H1 (cell line): Measurements from ENCODE around the gene POFUT2. TPM values are rescaled to one million over a fixed set of nuclear protein-coding genes. Genes with fewer than 3 reads are reported as not detected.
A peak's percentile ranks its signal among the peaks of the same experiment; 100 is the strongest.

Experiments used
- CTCF ChIA-PET: fragments of 300-600 bp; sonication (Branson Sonifier 250); formaldehyde crosslinking; loops from one replicate; lab custom pipeline; 2021; ENCODE audit not compliant: partially characterized antibody; lab: Charles Lee
- POLR2A ChIA-PET: fragments of 300-600 bp; sonication (Branson Sonifier 250); formaldehyde crosslinking; loops from one replicate; lab custom pipeline; 2021; ENCODE audit warnings: inconsistent platforms; ENCODE audit not compliant: partially characterized antibody; lab: Charles Lee
- DNase-seq, 2 experiments: peaks; one replicate each; pipeline versions ENCODE4 v3.0.0 to v3.0.0-alpha.2; 2010 to 2022; ENCODE audit warnings: low spot score in 2 of 2, low read depth in 1 of 2, mixed read lengths in 1 of 2
- FAIRE-seq: peaks from 2 replicates; lab custom pipeline; 2011; peaks lifted over from hg19 to GRCh38; lab: Jason Lieb, UNC
- H2AFZ ChIP-seq: 2 replicates; pipeline ENCODE4 v1.8.1; 2012; ENCODE audit warnings: low read length, inconsistent platforms
- H2AK5ac ChIP-seq: 2 replicates; pipeline ENCODE4 v1.6.1; 2013; ENCODE audit warnings: low read depth, low read length
- H2BK120ac ChIP-seq: replicated peaks from 2 replicates; pipeline ENCODE3; 2013; ENCODE audit warnings: low read depth, low read length, inconsistent platforms
- H2BK12ac ChIP-seq: 2 replicates; pipeline ENCODE4 v1.6.1; 2013; ENCODE audit warnings: low read depth, low read length
- H2BK15ac ChIP-seq: 2 replicates; pipeline ENCODE4 v1.6.1; 2013; ENCODE audit warnings: low read length
- H2BK20ac ChIP-seq: 2 replicates; pipeline ENCODE4 v1.6.1; 2013; ENCODE audit warnings: low read length
- H2BK5ac ChIP-seq: 2 replicates; pipeline ENCODE4 v1.6.1; 2013; ENCODE audit warnings: low read depth, low read length
- H3K14ac ChIP-seq: 2 replicates; pipeline ENCODE4 v1.6.1; 2013; ENCODE audit warnings: inconsistent platforms; ENCODE audit not compliant: insufficient read length
- H3K18ac ChIP-seq: 2 replicates; pipeline ENCODE4 v1.6.1; 2013; ENCODE audit warnings: low read length; ENCODE audit errors: extremely low read depth
- H3K23ac ChIP-seq: 2 replicates; pipeline ENCODE4 v1.6.1; 2013; ENCODE audit warnings: inconsistent platforms; ENCODE audit not compliant: insufficient read length
- H3K23me2 ChIP-seq: 2 replicates; pipeline ENCODE4 v1.6.1; 2013; ENCODE audit warnings: low read depth, low read length
- H3K27ac ChIP-seq: 2 replicates; pipeline ENCODE4 v1.6.1; 2011; ENCODE audit warnings: low read depth, low read length, inconsistent platforms
- H3K27me3 ChIP-seq, 4 experiments: replicated peaks in 1 of 4; 1 replicate in 1 of 4; 2 replicates in 3 of 4; pipeline versions ENCODE4 v1.6.1 to v1.8.1; 2011 to 2013; ENCODE audit warnings: low read length in 3 of 4, mild to moderate bottlenecking in 3 of 4, inconsistent platforms in 2 of 4, mixed read lengths in 2 of 4, moderate library complexity in 1 of 4; ENCODE audit not compliant: control insufficient read depth in 3 of 4, insufficient read depth in 3 of 4; ENCODE audit errors: extremely low read depth in 1 of 4
- H3K36me3 ChIP-seq, 4 experiments: 2 replicates each; pipeline versions ENCODE4 v1.6.1 to v1.8.1; 2011 to 2013; ENCODE audit warnings: mild to moderate bottlenecking in 4 of 4, low read length in 3 of 4, moderate library complexity in 2 of 4, control low read depth in 1 of 4, inconsistent platforms in 1 of 4; ENCODE audit not compliant: insufficient read depth in 4 of 4, control insufficient read depth in 2 of 4
- H3K4ac ChIP-seq: replicated peaks from 2 replicates; pipeline ENCODE3; 2013; ENCODE audit warnings: low read length, low read depth, mixed read lengths, inconsistent platforms; ENCODE audit not compliant: insufficient read length
- H3K4me1 ChIP-seq, 4 experiments: replicated peaks in 1 of 4; 1 replicate in 1 of 4; 2 replicates in 3 of 4; pipeline versions ENCODE4 v1.6.1 to v1.8.1; 2011 to 2013; ENCODE audit warnings: low read length in 3 of 4, inconsistent platforms in 2 of 4, mixed read lengths in 1 of 4; ENCODE audit not compliant: insufficient read depth in 4 of 4, control insufficient read depth in 3 of 4
- H3K4me2 ChIP-seq, 2 experiments: 2 replicates each; pipeline versions ENCODE4 v1.6.1 to v1.8.1; 2011 to 2013; ENCODE audit warnings: low read depth in 2 of 2, low read length in 2 of 2, control low read depth in 1 of 2, inconsistent platforms in 1 of 2, mild to moderate bottlenecking in 1 of 2; ENCODE audit not compliant: insufficient read depth in 1 of 2
- H3K4me3 ChIP-seq, 4 experiments: fragments of 200-600, 300-600 bp in 1 of 4; sonication (generic), shearing (Covaris generic), sonication (Bioruptor Twin) in 1 of 4; 2 replicates each; pipeline versions ENCODE4 v1.5.1 to v1.8.1; 2011 to 2016; ENCODE audit warnings: low read length in 4 of 4, low read depth in 3 of 4, control low read depth in 2 of 4, inconsistent platforms in 2 of 4, mild to moderate bottlenecking in 2 of 4, mixed read lengths in 1 of 4, moderate library complexity in 1 of 4; ENCODE audit not compliant: insufficient read depth in 2 of 4; ENCODE audit errors: extremely low read depth in 1 of 4
- H3K56ac ChIP-seq: replicated peaks from 2 replicates; pipeline ENCODE3; 2013; ENCODE audit warnings: low read depth, mild to moderate bottlenecking, mixed read lengths, low read length, inconsistent platforms; ENCODE audit not compliant: insufficient read length
- H3K79me1 ChIP-seq: 2 replicates; pipeline ENCODE4 v1.6.1; 2013; ENCODE audit warnings: low read depth, low read length, control low read depth
- H3K79me2 ChIP-seq, 2 experiments: 2 replicates each; pipeline versions ENCODE4 v1.6.1 to v1.8.1; 2012 to 2013; ENCODE audit warnings: low read length in 2 of 2, mild to moderate bottlenecking in 2 of 2, inconsistent platforms in 1 of 2; ENCODE audit not compliant: insufficient read depth in 2 of 2, control insufficient read depth in 1 of 2
- H3K9ac ChIP-seq, 4 experiments: replicated peaks in 1 of 4; 1 replicate in 1 of 4; 2 replicates in 3 of 4; pipeline versions ENCODE4 v1.6.1 to v1.8.1; 2011 to 2013; ENCODE audit warnings: low read depth in 3 of 4, low read length in 3 of 4, control low read depth in 2 of 4, mild to moderate bottlenecking in 2 of 4, moderate library complexity in 2 of 4, inconsistent platforms in 1 of 4; ENCODE audit errors: extremely low read depth in 1 of 4
- H3K9me3 ChIP-seq, 2 experiments: 2 replicates each; pipeline versions ENCODE4 v1.6.1 to v1.8.1; 2012 to 2013; ENCODE audit warnings: mild to moderate bottlenecking in 2 of 2, moderate library complexity in 2 of 2, control low read depth in 1 of 2, inconsistent platforms in 1 of 2, low read depth in 1 of 2, low read length in 1 of 2, mixed read lengths in 1 of 2; ENCODE audit not compliant: insufficient read depth in 2 of 2
- H4K20me1 ChIP-seq, 2 experiments: replicated peaks in 1 of 2; 2 replicates each; pipeline versions ENCODE3 to v1.8.1; 2011 to 2013; ENCODE audit warnings: inconsistent platforms in 2 of 2, low read length in 2 of 2, mild to moderate bottlenecking in 1 of 2; ENCODE audit not compliant: insufficient read depth in 2 of 2, control insufficient read depth in 1 of 2
- H4K5ac ChIP-seq: 2 replicates; pipeline ENCODE4 v1.6.1; 2013; ENCODE audit warnings: low read length, low read depth, mixed read lengths, inconsistent platforms; ENCODE audit not compliant: insufficient read length
- H4K8ac ChIP-seq: 2 replicates; pipeline ENCODE4 v1.8.0; 2013; ENCODE audit warnings: mild to moderate bottlenecking, moderate library complexity, low read length, inconsistent platforms; ENCODE audit not compliant: insufficient read depth; ENCODE audit errors: extremely low read depth
- H4K91ac ChIP-seq: replicated peaks from 2 replicates; pipeline ENCODE3; 2013; ENCODE audit warnings: low read length, mixed read lengths, inconsistent platforms; ENCODE audit not compliant: insufficient read length
- MAFK ChIP-seq: IDR thresholded peaks from 2 replicates; pipeline ENCODE4 v1.6.1; 2012; ENCODE audit warnings: low read depth, mild to moderate bottlenecking, improper control_type of control experiment, low read length
- POU5F1 ChIP-seq: IDR thresholded peaks from 2 replicates; pipeline ENCODE4 v1.6.1; 2011; ENCODE audit warnings: low read depth, mild to moderate bottlenecking, low read length, moderate library complexity
- WGBS, 2 experiments: shearing (Covaris generic) in 1 of 2; methylation state at CpG; one replicate each; pipeline versions ENCODE4 v1.1.6 to v1.1.7; 2013 to 2015; ENCODE audit warnings: low lambda C conversion rate in 2 of 2, mixed read lengths in 2 of 2, inconsistent platforms in 1 of 2, low coverage in 1 of 2, missing lambda C conversion rate in 1 of 2; ENCODE audit not compliant: insufficient replicate concordance in 2 of 2, insufficient coverage in 1 of 2, insufficient read length in 1 of 2; ENCODE audit errors: extremely low coverage in 1 of 2, missing lambda C conversion rate in 1 of 2; 5-methylcytosine and 5-hydroxymethylcytosine counted together
- polyA plus RNA-seq, 7 experiments: library from polyadenylated mRNA; depleted of rRNA in 3 of 7; stranded (reverse) in 5 of 7; unstranded in 2 of 7; fragments of >200 nt in 5 of 7; fragments of 200-250 nt in 2 of 7; gene quantifications; 1 replicate in 5 of 7; 2 replicates in 1 of 7; 4 replicates in 1 of 7; pipeline versions ENCODE4 v1.2.1 to v1.2.3, GENCODE V29; 2011 to 2013; ENCODE audit warnings: missing spikeins in 2 of 7, mixed read lengths in 2 of 7
- total RNA-seq: library from RNA; stranded (reverse); fragmentation: NEBNext Ultra II Directional; extraction: Animal tissue kit (Norgen Biotek cat#: 25700); gene quantifications from 2 replicates; pipeline ENCODE4 v1.2.1, GENCODE V29; 2021

POFUT2 gene
- total and polyA plus RNA-seq, 2 of the 8 experiments (the other 6 are each of a cell fraction or from before 2014, with no cell fraction given), result 13.7 to 32.1 TPM

GRCh38 chr21:45293726-45294401, 6.2 kb upstream of the POFUT2 start:
- Histone ChIP-seq H3K9ac (no peak overlapping the region), H4K20me1 (peaks cover 0 to 5% of the 10 kb centered on the region in 2 experiments), H3K79me2 (0 out of 4 replicates have a peak, but pooled peaks cover 0 to 5% of the 10 kb centered on the region in 2 experiments), H2BK12ac (0 out of 2 replicates have a peak overlapping the region, but pooled peaks have one; percentile 43), H2AK5ac (no peak overlapping the region), H3K27me3 (no peaks in the 10 kb centered on the region), H3K36me3 (no peaks in the 10 kb centered on the region), H3K18ac (no peak overlapping the region), H2BK20ac (no peak overlapping the region), H3K4me2 (no peak overlapping the region), H3K27ac (no peak overlapping the region), H3K79me1 (no peaks in the 10 kb centered on the region; the same call in 1 of the 2 replicates), H3K56ac (no peak overlapping the region), H4K5ac (no peak overlapping the region), H3K23ac (no peak overlapping the region), H3K4me1 (peaks cover 0 to 20% (median 11%) of the 10 kb centered on the region in 4 experiments; a peak in 5 of 7 replicates), H2BK120ac (no peak overlapping the region), H3K4ac (no peak overlapping the region), H2AFZ (no peak overlapping the region), H4K8ac (peak overlapping the region; percentile 90; the same call in 1 of the 2 replicates), H3K23me2 (no peaks in the 10 kb centered on the region; the same call in 1 of the 2 replicates), H2BK15ac (no peak overlapping the region), H3K14ac (no peak overlapping the region), H3K4me3 (no peak overlapping the region), H4K91ac (no peak overlapping the region), H3K9me3 (no peaks in the 10 kb centered on the region), H2BK5ac (0 out of 2 replicates have a peak overlapping the region, but pooled peaks have one; percentile 27)
- DNase-seq (peak in 1 of 2 experiments; percentile 39), FAIRE-seq (no peak)
- 84% methylated on average over 23 of the region's 23 CpGs; no CpG with 5 or more reads in 1 of the 2 experiments for WGBS, 2 experiments
- ChIA-PET POLR2A (interaction anchor here (1.0 to 1.6 kb wide), 5 partner anchors 15 to 130 kb away, joined by 3 to 4 read pairs (median 3); no protein-coding TSS in a partner anchor), CTCF (interaction anchor here (0.6 to 5.9 kb wide), 21 partner anchors 8 to 1310 kb away, joined by 3 to 52 read pairs (median 5); no protein-coding TSS in a partner anchor)
- TF ChIP-seq MAFK, result no peak
- no peak for TF ChIP-seq POU5F1
